SK-N-SH (cell line): ENCODE results near the gene LEKR1. TPM values are rescaled to one million over a fixed set of nuclear protein-coding genes. Genes with fewer than 3 reads are reported as not detected.
A peak's percentile ranks its signal among the peaks of the same experiment; 100 is the strongest.

Experiments
- CTCF ChIA-PET: fragments of 300-600, 350-600 bp; formaldehyde crosslinking; extraction: SDS; loops from one replicate; lab custom pipeline; 2021; lab: Yijun Ruan, JAX
- POLR2A ChIA-PET: fragments of 350-600 bp; sonication (Branson Sonifier 250); formaldehyde crosslinking; extraction: SDS; loops from one replicate; lab custom pipeline; 2020; ENCODE audit warnings: antibody characterized with exemption, inconsistent platforms; lab: Yijun Ruan, JAX
- DNase-seq: peaks from one replicate; pipeline ENCODE4 v3.0.0; 2012
- H2AFZ ChIP-seq: fragments of 200-600 bp; sonication (generic); 2 replicates; pipeline ENCODE4 v1.8.1; 2016; ENCODE audit warnings: antibody characterized with exemption, mild to moderate bottlenecking, low read depth
- H3F3A ChIP-seq: fragments of 200-600 bp; sonication (generic); replicated peaks from 2 replicates; pipeline ENCODE3; 2016; ENCODE audit warnings: antibody characterized with exemption, mild to moderate bottlenecking; ENCODE audit not compliant: insufficient read depth
- H3K27ac ChIP-seq, 2 experiments: fragments of 200-500 bp in 1 of 2; fragments of 200-600 bp in 1 of 2; sonication (Bioruptor generic) in 1 of 2; sonication (generic), shearing (Covaris generic) in 1 of 2; 2 replicates each; pipeline versions ENCODE4 v1.5.1 to v1.6.1; 2014 to 2016; ENCODE audit warnings: low read depth in 2 of 2, inconsistent platforms in 1 of 2, low read length in 1 of 2, mild to moderate bottlenecking in 1 of 2, mixed read lengths in 1 of 2
- H3K27me3 ChIP-seq: fragments of 200-600 bp; sonication (generic), shearing (Covaris generic); 2 replicates; pipeline ENCODE4 v1.6.1; 2016; ENCODE audit warnings: mixed run types; ENCODE audit not compliant: insufficient read depth
- H3K36me3 ChIP-seq, 2 experiments: fragments of 200-500 bp in 1 of 2; fragments of 200-600 bp in 1 of 2; sonication (Bioruptor generic) in 1 of 2; sonication (generic) in 1 of 2; replicated peaks in 1 of 2; 2 replicates each; pipeline versions ENCODE3 to v1.5.1; 2014 to 2016; ENCODE audit warnings: low read length in 1 of 2, mild to moderate bottlenecking in 1 of 2; ENCODE audit not compliant: insufficient read depth in 2 of 2, control insufficient read depth in 1 of 2
- H3K4me1 ChIP-seq, 2 experiments: fragments of 200-500 bp in 1 of 2; fragments of 200-600 bp in 1 of 2; sonication (Bioruptor generic) in 1 of 2; sonication (generic), shearing (Covaris generic) in 1 of 2; 2 replicates each; pipeline versions ENCODE4 v1.5.1 to v1.6.1; 2014 to 2016; ENCODE audit warnings: low read depth in 1 of 2, low read length in 1 of 2, mixed run types in 1 of 2; ENCODE audit not compliant: insufficient read depth in 2 of 2, control insufficient read depth in 1 of 2
- H3K4me2 ChIP-seq: fragments of 200-600 bp; sonication (generic), shearing (Covaris generic); 2 replicates; pipeline ENCODE4 v1.6.1; 2017; ENCODE audit warnings: mixed run types
- H3K4me3 ChIP-seq, 2 experiments: fragments of 200-500 bp in 1 of 2; fragments of 200-600 bp in 1 of 2; sonication (Bioruptor generic) in 1 of 2; sonication (generic), shearing (Covaris generic) in 1 of 2; 2 replicates each; pipeline versions ENCODE4 v1.5.1 to v1.8.1; 2014 to 2016; ENCODE audit warnings: low read depth in 2 of 2, inconsistent platforms in 1 of 2, low read length in 1 of 2, mild to moderate bottlenecking in 1 of 2, mixed read lengths in 1 of 2, moderate library complexity in 1 of 2
- H3K79me2 ChIP-seq: fragments of 200-600 bp; sonication (generic); 2 replicates; pipeline ENCODE4 v1.8.1; 2017; ENCODE audit warnings: mild to moderate bottlenecking; ENCODE audit not compliant: insufficient read depth
- H3K9ac ChIP-seq: fragments of 200-600 bp; sonication (generic); 2 replicates; pipeline ENCODE4 v1.6.1; 2017; ENCODE audit warnings: mixed run types
- H3K9me2 ChIP-seq: fragments of 200-600 bp; sonication (generic); 2 replicates; pipeline ENCODE4 v1.6.1; 2017; ENCODE audit warnings: mixed run types
- H3K9me3 ChIP-seq: fragments of 200-600 bp; sonication (generic); 2 replicates; pipeline ENCODE4 v1.6.1; 2017; ENCODE audit warnings: mixed run types, mild to moderate bottlenecking, moderate library complexity
- H4K20me1 ChIP-seq: fragments of 200-600 bp; sonication (generic); 2 replicates; pipeline ENCODE4 v1.6.1; 2017; ENCODE audit warnings: mild to moderate bottlenecking, mixed run types; ENCODE audit not compliant: insufficient read depth
- CHD2 ChIP-seq: fragments of 150-350 bp; IDR thresholded peaks from 2 replicates; pipeline ENCODE4 v1.6.1; 2018; ENCODE audit warnings: low read length; ENCODE audit not compliant: partially characterized antibody
- ELF1 ChIP-seq: IDR thresholded peaks from 2 replicates; pipeline ENCODE4 v1.4.0; 2012
- FOSL2 ChIP-seq: IDR thresholded peaks from 2 replicates; pipeline ENCODE4 v1.4.0; 2012; ENCODE audit warnings: low read depth, mild to moderate bottlenecking, moderate library complexity, borderline replicate concordance
- FOXJ3 ChIP-seq: sonication (generic); formaldehyde crosslinking; IDR thresholded peaks from 2 replicates; pipeline ENCODE4 v1.5.1; 2020; ENCODE audit warnings: mild to moderate bottlenecking, missing genetic modification reagents
- FOXM1 ChIP-seq: IDR thresholded peaks from 2 replicates; pipeline ENCODE4 v1.4.0; 2012; ENCODE audit warnings: low read depth, mild to moderate bottlenecking
- GABPA ChIP-seq: IDR thresholded peaks from 2 replicates; pipeline ENCODE4 v1.4.0; 2012; ENCODE audit warnings: low read depth, mild to moderate bottlenecking
- JUND ChIP-seq: IDR thresholded peaks from 2 replicates; pipeline ENCODE4 v1.4.0; 2012
- MAX ChIP-seq: IDR thresholded peaks from 2 replicates; pipeline ENCODE4 v1.4.0; 2012; ENCODE audit warnings: low read depth
- MXI1 ChIP-seq: IDR thresholded peaks from 2 replicates; pipeline ENCODE4 v1.6.1; 2012; ENCODE audit warnings: mild to moderate bottlenecking, low read depth, low read length, improper control_type of control experiment
- PBX3 ChIP-seq: IDR thresholded peaks from 2 replicates; pipeline ENCODE4; 2012
- POLR2AphosphoS5 ChIP-seq: IDR thresholded peaks from 2 replicates; pipeline ENCODE4 v1.6.1; 2012; ENCODE audit warnings: low read depth, low read length
- RAD21 ChIP-seq: IDR thresholded peaks from 2 replicates; pipeline ENCODE4 v1.6.1; 2012; ENCODE audit warnings: mild to moderate bottlenecking, low read length
- RCOR1 ChIP-seq: fragments of 150-350 bp; IDR thresholded peaks from 2 replicates; pipeline ENCODE4 v1.6.1; 2017; ENCODE audit warnings: antibody characterized with exemption, low read length
- REST ChIP-seq: IDR thresholded peaks from 2 replicates; pipeline ENCODE4 v1.6.1; 2012; ENCODE audit warnings: mild to moderate bottlenecking, low read depth, low read length, moderate library complexity
- RFX5 ChIP-seq: IDR thresholded peaks from 2 replicates; pipeline ENCODE4 v1.6.1; 2012; ENCODE audit warnings: mild to moderate bottlenecking, improper control_type of control experiment, low read length
- RXRA ChIP-seq: IDR thresholded peaks from 2 replicates; pipeline ENCODE4 v1.4.0; 2012; ENCODE audit warnings: low read depth, mild to moderate bottlenecking, borderline replicate concordance
- SIN3A ChIP-seq: IDR thresholded peaks from 2 replicates; pipeline ENCODE4 v1.6.1; 2012; ENCODE audit warnings: low read depth, mild to moderate bottlenecking, low read length, moderate library complexity, borderline replicate concordance
- TAF1 ChIP-seq: IDR thresholded peaks from 2 replicates; pipeline ENCODE4 v1.6.1; 2012; ENCODE audit warnings: low read depth, mild to moderate bottlenecking, low read length, moderate library complexity, borderline replicate concordance
- TCF12 ChIP-seq: IDR thresholded peaks from 2 replicates; pipeline ENCODE4 v1.4.0; 2012
- WGBS: methylation state at CpG from one replicate; pipeline ENCODE4 v1.1.6; 2017; ENCODE audit warnings: low lambda C conversion rate; 5-methylcytosine and 5-hydroxymethylcytosine counted together
- polyA plus RNA-seq, 3 experiments: library from polyadenylated mRNA; depleted of rRNA; stranded (reverse); fragments of >200 nt; gene quantifications; 2 replicates each; pipeline ENCODE4 v1.2.3, GENCODE V29; 2012
- TF ChIP-seq, protein P1 (sequence below): IDR thresholded peaks from 2 replicates; pipeline ENCODE4 v1.4.0; 2012; ENCODE audit warnings: low read depth, borderline replicate concordance
- TF ChIP-seq, protein P2 (sequence below): fragments of 150-350 bp; IDR thresholded peaks from 2 replicates; pipeline ENCODE4 v1.6.1; 2017; ENCODE audit warnings: antibody characterized with exemption, low read length, low read depth, borderline replicate concordance

Gene LEKR1
- polyA plus RNA-seq (2012; rRNA removed) = 0.30 and 0.55 TPM in 2 replicates
- 0.36 and 0.43 TPM in 2 replicates for polyA plus RNA-seq (2012; cell fraction: cytosol; rRNA removed)
- polyA plus RNA-seq (2012; cell fraction: nucleus; rRNA removed) = 0.60 and 0.92 TPM in 2 replicates

DNA sequence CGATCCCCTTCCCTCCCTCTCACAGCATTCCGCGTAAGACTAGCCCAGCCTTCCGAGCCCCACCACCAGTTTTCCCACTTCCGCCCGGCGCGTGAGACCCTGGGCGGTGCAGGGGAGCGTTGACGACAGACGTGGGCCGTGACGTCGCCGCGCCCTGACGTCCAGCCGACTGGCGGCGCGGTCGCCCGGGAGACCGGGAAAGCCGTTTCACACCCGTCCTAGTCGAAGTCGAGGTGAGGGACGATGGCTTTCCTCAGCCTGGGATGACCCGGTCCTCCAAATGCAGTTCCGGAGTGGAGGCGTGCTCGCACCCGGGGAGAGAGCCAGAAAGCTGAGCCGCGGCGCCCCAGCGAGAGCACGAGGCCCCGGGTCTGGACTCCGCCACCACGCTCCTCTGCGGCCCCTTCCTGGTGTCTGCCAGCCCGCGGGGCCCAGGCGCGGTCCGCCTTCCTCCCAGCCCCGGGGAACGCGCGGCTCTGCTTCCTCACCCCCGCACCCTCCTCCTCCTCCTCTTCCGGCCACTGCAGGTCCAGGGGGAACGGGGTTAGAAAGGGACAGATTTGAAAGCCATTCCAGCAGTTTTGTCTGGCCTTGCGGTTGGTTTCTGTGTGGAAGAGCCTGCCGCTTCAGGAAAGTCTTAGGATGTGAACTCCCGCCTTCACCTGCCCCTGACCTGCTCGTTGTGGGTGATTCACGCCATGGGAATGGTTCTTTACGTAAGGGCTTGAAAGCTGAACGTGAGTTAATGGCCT lies at the start of gene LEKR1:
TSS of gene LEKR1 (plus strand) at position 210 of the 752 bp plus-strand sequence. CDS start 2,977 bp downstream, outside the sequence.
- peak within 1 kb of the TSS; percentile 97 for H2AFZ ChIP-seq
- peak within 1 kb of the TSS; percentile 90 for H3K9ac ChIP-seq
- WGBS = under 1% methylated on average over 14 of the region's 63 CpGs
- no peaks in the 10 kb centered on the region for H4K20me1 ChIP-seq
- DNase-seq = peak; percentile 95
- peaks cover 0 to 11% of the 10 kb centered on the region in 2 experiments; a peak in 3 of 4 replicates for H3K4me1 ChIP-seq
- H3K79me2 ChIP-seq = no peaks in the 10 kb centered on the region
- no peaks in the 10 kb centered on the region for H3K27me3 ChIP-seq
- ChIA-PET POLR2A (no interaction called here), CTCF (interaction anchor here (1.1 to 1.2 kb wide), 3 partner anchors 19 to 256 kb away, joined by 3 to 6 read pairs (median 5); no protein-coding TSS in a partner anchor)
- H3F3A ChIP-seq = peaks cover 7% of the 10 kb centered on the region
- no peaks in the 10 kb centered on the region for H3K36me3 ChIP-seq
- no peaks in the 10 kb centered on the region for H3K9me3 ChIP-seq
- H3K27ac ChIP-seq = peak within 1 kb of the TSS; percentile 92 to 97
- peak within 1 kb of the TSS; percentile 77 to 78 for H3K4me3 ChIP-seq
- no peaks in the 10 kb centered on the region for H3K9me2 ChIP-seq
- TF ChIP-seq RCOR1 (no peak), POLR2AphosphoS5 (peak; percentile 94), MAX (peak; percentile 63), RAD21 (peak; percentile 7; the same call in 1 of the 2 replicates), FOXJ3 (CRISPR knock-in tag) (peak; percentile 68; the same call in 1 of the 2 replicates), GABPA (no peak; the same call in none of the 2 replicates), PBX3 (peak; percentile 3), REST (0 out of 2 replicates have a peak, but pooled peaks have one; percentile 4), FOSL2 (peak; percentile 44; the same call in 1 of the 2 replicates), ELF1 (peak; percentile 84), RFX5 (no peak), RXRA (peak; percentile 64; the same call in 1 of the 2 replicates), MXI1 (peak; percentile 71), FOXM1 (no peak), JUND (peak; percentile 48; the same call in 1 of the 2 replicates), TCF12 (0 out of 2 replicates have a peak, but pooled peaks have one; percentile 14), CHD2 (peak; percentile 8), TAF1 (peak; percentile 49; the same call in 1 of the 2 replicates), SIN3A (peak; percentile 11; the same call in 1 of the 2 replicates)
- TF ChIP-seq, protein P1, sequence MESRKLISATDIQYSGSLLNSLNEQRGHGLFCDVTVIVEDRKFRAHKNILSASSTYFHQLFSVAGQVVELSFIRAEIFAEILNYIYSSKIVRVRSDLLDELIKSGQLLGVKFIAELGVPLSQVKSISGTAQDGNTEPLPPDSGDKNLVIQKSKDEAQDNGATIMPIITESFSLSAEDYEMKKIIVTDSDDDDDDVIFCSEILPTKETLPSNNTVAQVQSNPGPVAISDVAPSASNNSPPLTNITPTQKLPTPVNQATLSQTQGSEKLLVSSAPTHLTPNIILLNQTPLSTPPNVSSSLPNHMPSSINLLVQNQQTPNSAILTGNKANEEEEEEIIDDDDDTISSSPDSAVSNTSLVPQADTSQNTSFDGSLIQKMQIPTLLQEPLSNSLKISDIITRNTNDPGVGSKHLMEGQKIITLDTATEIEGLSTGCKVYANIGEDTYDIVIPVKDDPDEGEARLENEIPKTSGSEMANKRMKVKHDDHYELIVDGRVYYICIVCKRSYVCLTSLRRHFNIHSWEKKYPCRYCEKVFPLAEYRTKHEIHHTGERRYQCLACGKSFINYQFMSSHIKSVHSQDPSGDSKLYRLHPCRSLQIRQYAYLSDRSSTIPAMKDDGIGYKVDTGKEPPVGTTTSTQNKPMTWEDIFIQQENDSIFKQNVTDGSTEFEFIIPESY = no peak
- TF ChIP-seq, protein P2, sequence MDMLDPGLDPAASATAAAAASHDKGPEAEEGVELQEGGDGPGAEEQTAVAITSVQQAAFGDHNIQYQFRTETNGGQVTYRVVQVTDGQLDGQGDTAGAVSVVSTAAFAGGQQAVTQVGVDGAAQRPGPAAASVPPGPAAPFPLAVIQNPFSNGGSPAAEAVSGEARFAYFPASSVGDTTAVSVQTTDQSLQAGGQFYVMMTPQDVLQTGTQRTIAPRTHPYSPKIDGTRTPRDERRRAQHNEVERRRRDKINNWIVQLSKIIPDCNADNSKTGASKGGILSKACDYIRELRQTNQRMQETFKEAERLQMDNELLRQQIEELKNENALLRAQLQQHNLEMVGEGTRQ = no peak
- peak within 1 kb of the TSS; percentile 94 for H3K4me2 ChIP-seq
